ENCODE measurements around the gene PCK2. TPM values are rescaled to one million over a fixed set of nuclear protein-coding genes. Genes with fewer than 3 reads are reported as not detected.

The PCK2 gene
- total RNA-seq, 1 donor from 2014 or later = 66.0 TPM

- H3K36me3 Mint-ChIP-seq (ENCODE audit: unreplicated experiment) = no peaks in the 10 kb centered on the region
- H3K27ac Mint-ChIP-seq (ENCODE audit: unreplicated experiment) = no peak overlapping the region
- no peak overlapping the region for H3K4me3 Mint-ChIP-seq (ENCODE audit: unreplicated experiment)
- no peak for TF ChIP-seq CTCF (IDR thresholded peaks at IDR 0.05)
- DNase-seq (ENCODE audit: extremely low spot score, unreplicated experiment) = no peak
- H3K4me1 Mint-ChIP-seq (ENCODE audit: unreplicated experiment) = peaks cover 6% of the 10 kb centered on the region
- peaks cover 28% of the 10 kb centered on the region for H3K27me3 Mint-ChIP-seq (ENCODE audit: unreplicated experiment)
- H3K9me3 Mint-ChIP-seq (ENCODE audit: unreplicated experiment) = no peaks in the 10 kb centered on the region
Measured at GRCh38 chr14:24086193-24086955, 7.7 kb upstream of the PCK2 start.

- DNase-seq (ENCODE audit: extremely low spot score, unreplicated experiment) = no peak
- no peak overlapping the region for H3K4me3 Mint-ChIP-seq (ENCODE audit: unreplicated experiment)
- no peak overlapping the region for H3K27ac Mint-ChIP-seq (ENCODE audit: unreplicated experiment)
- H3K27me3 Mint-ChIP-seq (ENCODE audit: unreplicated experiment) = peaks cover 24% of the 10 kb centered on the region
- H3K4me1 Mint-ChIP-seq (ENCODE audit: unreplicated experiment) = peaks cover 3% of the 10 kb centered on the region
- H3K9me3 Mint-ChIP-seq (ENCODE audit: unreplicated experiment) = no peaks in the 10 kb centered on the region
- no peaks in the 10 kb centered on the region for H3K36me3 Mint-ChIP-seq (ENCODE audit: unreplicated experiment)
- no peak for TF ChIP-seq CTCF (IDR thresholded peaks at IDR 0.05)
Measured at GRCh38 chr14:24087004-24087403, 7.1 kb upstream of the PCK2 start.

- Mint-ChIP-seq H3K9me3 (ENCODE audit: unreplicated experiment) (no peaks in the 10 kb centered on the region), H3K4me1 (ENCODE audit: unreplicated experiment) (peaks cover 3% of the 10 kb centered on the region), H3K36me3 (ENCODE audit: unreplicated experiment) (no peaks in the 10 kb centered on the region), H3K27ac (ENCODE audit: unreplicated experiment) (no peak overlapping the region), H3K4me3 (ENCODE audit: unreplicated experiment) (no peak overlapping the region), H3K27me3 (ENCODE audit: unreplicated experiment) (peaks cover 13% of the 10 kb centered on the region)
- no peak for DNase-seq (ENCODE audit: extremely low spot score, unreplicated experiment)
- no peak for TF ChIP-seq CTCF (IDR thresholded peaks at IDR 0.05)
Measured at GRCh38 chr14:24088095-24088494, 6.0 kb upstream of the PCK2 start.

- H3K4me3 Mint-ChIP-seq (ENCODE audit: unreplicated experiment) = no peak overlapping the region
- H3K4me1 Mint-ChIP-seq (ENCODE audit: unreplicated experiment) = peaks cover 11% of the 10 kb centered on the region
- H3K27me3 Mint-ChIP-seq (ENCODE audit: unreplicated experiment) = no peaks in the 10 kb centered on the region
- H3K27ac Mint-ChIP-seq (ENCODE audit: unreplicated experiment) = no peak overlapping the region
- H3K36me3 Mint-ChIP-seq (ENCODE audit: unreplicated experiment) = no peaks in the 10 kb centered on the region
- DNase-seq (ENCODE audit: extremely low spot score, unreplicated experiment) = no peak
- H3K9me3 Mint-ChIP-seq (ENCODE audit: unreplicated experiment) = no peaks in the 10 kb centered on the region
- no peak for TF ChIP-seq CTCF (IDR thresholded peaks at IDR 0.05)
Measured at GRCh38 chr14:24089890-24090289, 4.2 kb upstream of the PCK2 start.

- H3K4me1 Mint-ChIP-seq (ENCODE audit: unreplicated experiment) = peaks cover 26% of the 10 kb centered on the region
- TF ChIP-seq CTCF (IDR thresholded peaks at IDR 0.05) = no peak
- peaks cover 4% of the 10 kb centered on the region for H3K36me3 Mint-ChIP-seq (ENCODE audit: unreplicated experiment)
- H3K4me3 Mint-ChIP-seq (ENCODE audit: unreplicated experiment) = no peak overlapping the region
- H3K9me3 Mint-ChIP-seq (ENCODE audit: unreplicated experiment) = no peaks in the 10 kb centered on the region
- H3K27ac Mint-ChIP-seq (ENCODE audit: unreplicated experiment) = no peak overlapping the region
- H3K27me3 Mint-ChIP-seq (ENCODE audit: unreplicated experiment) = no peaks in the 10 kb centered on the region
- no peak for DNase-seq (ENCODE audit: extremely low spot score, unreplicated experiment)
Measured at GRCh38 chr14:24092110-24092504, 2.0 kb upstream of the PCK2 start.

Measured in osteocyte (in vitro differentiated cells).